ENCODE measurements around the gene SMYD1.

DNA sequence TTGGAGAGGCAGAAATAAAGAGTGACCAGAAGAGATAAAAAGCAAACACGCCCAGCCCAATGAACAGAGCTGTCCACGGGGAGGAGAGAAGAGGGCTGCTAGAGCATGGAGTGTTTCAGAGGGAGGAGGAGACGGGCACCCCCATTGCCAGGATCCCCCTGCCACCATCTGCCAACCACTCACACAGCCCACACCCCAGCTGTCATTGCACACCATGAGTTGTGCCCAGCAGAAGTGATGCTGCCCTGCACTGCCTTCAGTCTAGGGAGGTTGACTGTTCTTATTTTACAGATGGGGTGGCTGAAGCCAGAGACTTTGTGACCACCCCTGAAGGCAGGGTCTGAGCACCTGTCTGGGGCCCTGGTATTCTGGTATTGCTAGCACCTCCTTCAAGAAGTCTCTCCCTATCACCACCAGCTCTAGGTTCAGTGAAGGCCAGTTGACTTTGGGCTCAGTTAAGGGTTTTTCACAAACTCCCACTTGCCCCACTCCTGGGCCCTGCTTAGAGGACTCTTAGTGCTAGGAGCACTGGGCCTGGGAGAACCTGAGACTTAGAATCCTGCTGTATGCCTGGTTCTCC, 57.8 kb downstream of the SMYD1 start:
- TF ChIP-seq CTCF (conservative IDR thresholded peaks at IDR 0.05), result no peak
- TF ChIP-seq EZH2 (IDR thresholded peaks at IDR 0.05; ENCODE audit: low read depth), result no peak
